ENCODE measurements around the gene VARS2. TPM values are rescaled to one million over a fixed set of nuclear protein-coding genes. Genes with fewer than 3 reads are reported as not detected.

Gene VARS2
- total RNA-seq, 1 experiment from 2014 or later: 39.8 TPM

DNA sequence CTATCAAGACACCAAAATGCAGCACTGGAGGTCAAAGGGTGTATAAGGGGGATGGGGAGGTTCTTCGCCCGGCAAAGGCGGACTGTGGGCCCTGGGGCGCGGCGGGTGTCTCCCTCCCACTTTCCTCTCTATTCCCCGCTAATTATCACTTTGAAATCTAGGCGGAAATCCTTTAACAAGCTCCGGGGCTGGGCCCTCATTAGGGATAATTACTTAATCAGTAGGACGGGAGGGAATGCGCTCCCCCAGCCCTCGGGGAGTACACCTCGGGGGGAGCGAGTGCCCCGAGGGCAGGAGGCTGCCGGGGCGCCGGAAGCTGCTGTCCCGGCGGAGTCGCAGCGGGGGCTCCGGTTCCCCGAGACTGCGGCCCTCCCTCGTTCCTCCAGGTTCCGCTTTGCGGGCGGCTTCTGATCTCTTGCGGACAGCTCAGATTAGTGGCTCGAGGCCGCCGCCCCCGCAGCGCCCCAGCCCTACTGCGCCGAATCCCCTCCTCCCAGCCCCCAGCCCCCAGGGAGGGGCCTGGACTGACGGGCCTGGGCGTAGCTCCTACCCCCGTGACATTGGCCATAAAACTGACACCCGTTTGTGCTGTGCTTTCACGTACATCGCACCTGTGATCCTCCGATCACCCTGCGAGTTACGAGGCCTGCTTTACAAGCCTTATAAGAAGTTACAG, 41.5 kb downstream of the VARS2 start (continued):
- no peak for TF ChIP-seq SIN3A (IDR thresholded peaks at IDR 0.05; ENCODE audit: low read depth)

DNA sequence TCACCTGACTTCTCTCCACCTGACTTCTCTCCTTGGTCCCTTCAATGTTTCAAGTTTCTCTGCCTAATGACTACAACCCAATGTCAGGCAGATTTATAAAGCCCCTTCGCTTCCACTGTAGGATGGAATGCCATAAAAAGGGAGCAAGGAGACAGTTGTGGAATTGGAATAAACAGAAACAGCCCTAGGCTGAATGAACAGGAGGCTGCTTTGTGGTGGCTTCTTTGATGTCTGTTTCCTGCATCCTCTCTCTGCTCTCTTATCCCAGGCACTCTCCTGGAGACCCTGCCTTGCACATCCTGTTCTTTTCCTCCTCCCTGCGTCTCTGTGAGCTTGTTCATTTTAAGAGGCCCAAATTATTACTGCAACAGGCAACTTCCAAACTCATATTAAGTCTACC, 43.7 kb downstream of the VARS2 start:
- no TSS peak for BruUV-seq (replicated peaks)
- H3K79me2 ChIP-seq (ENCODE audit: insufficient read depth, low read length): no peaks in the 10 kb centered on the region
- H3K27ac ChIP-seq (ENCODE audit: low read depth, low read length): no peak overlapping the region
- DNase-seq (ENCODE audit: low read depth, low spot score): no peak
- intact Hi-C loops (cut with micrococcal nuclease): no loop called here
- no peaks in the 10 kb centered on the region for H3K27me3 ChIP-seq (ENCODE audit: insufficient read depth, low read length)
- POLR2A ChIA-PET: no interaction called here
- ATAC-seq: no peak
- no peak overlapping the region for H2AFZ ChIP-seq (ENCODE audit: low read depth, low read length, poor library complexity, severe bottlenecking)
- no peak for TF ChIP-seq SIN3A (IDR thresholded peaks at IDR 0.05; ENCODE audit: low read depth)
- CTCF ChIA-PET: interaction anchor here (1.6 kb wide), 1 partner anchor 15 kb away, joined by 4 read pairs; no protein-coding TSS in a partner anchor
- RAD21 ChIA-PET (ENCODE audit: low non-redundant PET in 1 of 2, low total read pairs in 2 of 2, uncharacterized antibody in 2 of 2, unreplicated experiment in 2 of 2): no interaction called here
- no peak overlapping the region for H3K4me2 ChIP-seq (ENCODE audit: low read length)
- no peaks in the 10 kb centered on the region; a peak in 1 of 4 replicates for H3K4me1 ChIP-seq (ENCODE audit: control insufficient read depth in 1 of 2, insufficient read depth in 2 of 2, low read length in 2 of 2)
- no peaks in the 10 kb centered on the region for H3K9me3 ChIP-seq (ENCODE audit: control insufficient read depth in 1 of 2, insufficient read depth in 1 of 2, low read depth in 1 of 2, low read length in 2 of 2)
- no peaks in the 10 kb centered on the region for H3K36me3 ChIP-seq (ENCODE audit: control insufficient read depth in 1 of 2, insufficient read depth in 2 of 2, low read length in 2 of 2)
- no peak overlapping the region for H3K4me3 ChIP-seq (replicated peaks in 1 of 2; ENCODE audit: low read depth in 1 of 2, low read length in 2 of 2)
- no peaks in the 10 kb centered on the region for H4K20me1 ChIP-seq (ENCODE audit: insufficient read depth)
- no peak overlapping the region for H3K9ac ChIP-seq (ENCODE audit: low read length)
- H3K9me2 ChIP-seq (ENCODE audit: insufficient read depth): no peaks in the 10 kb centered on the region

DNA sequence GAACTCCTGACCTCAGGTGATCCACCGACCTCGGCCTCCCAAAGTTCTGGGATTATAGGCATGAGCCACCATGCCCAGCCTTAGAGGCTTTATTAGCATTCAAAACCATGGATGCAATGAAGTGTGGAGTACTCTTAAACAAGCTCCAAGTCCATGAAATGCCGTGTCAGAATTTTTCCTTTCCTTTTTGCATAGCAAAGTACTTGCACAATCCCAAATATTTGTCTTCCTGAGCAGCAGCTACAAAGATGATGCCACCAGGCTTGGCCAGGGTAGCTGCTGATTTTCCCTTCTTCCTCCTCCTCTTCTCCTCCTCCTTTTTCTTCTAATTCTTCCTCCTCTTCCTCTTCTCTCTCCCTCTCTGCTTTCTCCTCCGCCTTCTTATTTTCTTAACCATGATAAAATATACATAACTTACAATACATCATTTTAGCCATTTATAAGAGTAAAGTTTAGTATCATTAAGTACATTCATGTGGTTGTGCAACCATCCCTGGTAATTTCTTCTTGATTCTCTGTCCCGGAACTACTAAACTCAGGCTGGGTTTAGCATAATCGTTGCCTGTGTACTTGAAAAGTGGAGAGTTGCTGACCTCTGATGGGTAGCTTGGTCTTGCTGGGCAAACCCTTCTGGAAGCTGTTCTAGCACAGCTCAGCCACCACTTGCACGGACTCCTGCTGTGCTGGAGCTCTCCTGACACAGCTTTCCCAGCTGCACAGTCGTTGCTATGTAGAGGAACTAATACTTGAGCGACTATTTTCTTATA, 47.1 kb downstream of the VARS2 start:
- Histone ChIP-seq H3K9me3 (ENCODE audit: control insufficient read depth in 1 of 2, insufficient read depth in 1 of 2, low read depth in 1 of 2, low read length in 2 of 2) (no peaks in the 10 kb centered on the region), H2AFZ (ENCODE audit: low read depth, low read length, poor library complexity, severe bottlenecking) (no peak overlapping the region), H3K79me2 (ENCODE audit: insufficient read depth, low read length) (no peaks in the 10 kb centered on the region), H3K27ac (ENCODE audit: low read depth, low read length) (no peak overlapping the region), H4K20me1 (ENCODE audit: insufficient read depth) (no peaks in the 10 kb centered on the region), H3K36me3 (ENCODE audit: control insufficient read depth in 1 of 2, insufficient read depth in 2 of 2, low read length in 2 of 2) (no peaks in the 10 kb centered on the region), H3K4me3 (replicated peaks in 1 of 2; ENCODE audit: low read depth in 1 of 2, low read length in 2 of 2) (no peak overlapping the region), H3K27me3 (ENCODE audit: insufficient read depth, low read length) (no peaks in the 10 kb centered on the region), H3K4me2 (ENCODE audit: low read length) (no peak overlapping the region), H3K9ac (ENCODE audit: low read length) (no peak overlapping the region), H3K9me2 (ENCODE audit: insufficient read depth) (no peaks in the 10 kb centered on the region), H3K4me1 (ENCODE audit: control insufficient read depth in 1 of 2, insufficient read depth in 2 of 2, low read length in 2 of 2) (no peaks in the 10 kb centered on the region; a peak in 1 of 4 replicates)
- ChIA-PET POLR2A (no interaction called here), CTCF (no interaction called here), RAD21 (ENCODE audit: low non-redundant PET in 1 of 2, low total read pairs in 2 of 2, uncharacterized antibody in 2 of 2, unreplicated experiment in 2 of 2) (no interaction called here)
- ATAC-seq: no peak
- no TSS peak for BruUV-seq (replicated peaks)
- TF ChIP-seq JUND (IDR thresholded peaks at IDR 0.05) (no peak), FOSL1 (IDR thresholded peaks at IDR 0.05; ENCODE audit: low read depth) (no peak), RAD21 (IDR thresholded peaks at IDR 0.05; ENCODE audit: low read depth) (no peak), POLR2A (IDR thresholded peaks at IDR 0.05; ENCODE audit: borderline replicate concordance, extremely low read depth, insufficient read depth, insufficient read length) (no peak), YY1 (IDR thresholded peaks at IDR 0.05; ENCODE audit: extremely low read depth, insufficient replicate concordance, low read depth, low read length) (no peak)
- TF ChIP-seq, protein P1, sequence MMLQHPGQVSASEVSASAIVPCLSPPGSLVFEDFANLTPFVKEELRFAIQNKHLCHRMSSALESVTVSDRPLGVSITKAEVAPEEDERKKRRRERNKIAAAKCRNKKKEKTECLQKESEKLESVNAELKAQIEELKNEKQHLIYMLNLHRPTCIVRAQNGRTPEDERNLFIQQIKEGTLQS (IDR thresholded peaks at IDR 0.05): no peak
- DNase-seq (ENCODE audit: low read depth, low spot score): no peak
- intact Hi-C loops (cut with micrococcal nuclease): no loop called here
